ENCODE measurements around the gene CTNNA2. TPM values are rescaled to one million over a fixed set of nuclear protein-coding genes. Genes with fewer than 3 reads are reported as not detected.

The CTNNA2 gene
- total RNA-seq, 1 experiment from 2014 or later = 5.5 TPM

GRCh38 chr2:80136338-80136737 lies 623.5 kb downstream of the CTNNA2 start:
- peaks cover 11 to 25% of the 10 kb centered on the region in 2 experiments for H3K4me1 Mint-ChIP-seq
- Histone ChIP-seq H4K5ac (ENCODE audit: insufficient read length, low read depth, low read length) (no peak overlapping the region), H4K91ac (ENCODE audit: insufficient read length, low read depth, low read length) (no peak overlapping the region), H3K9me3 (ENCODE audit: control insufficient read depth, low read depth, low read length) (no peaks in the 10 kb centered on the region), H3K27ac (ENCODE audit: insufficient read length, low read depth, low read length) (no peak overlapping the region), H3K18ac (ENCODE audit: insufficient read length, low read depth, low read length) (no peak overlapping the region), H2BK20ac (ENCODE audit: low read depth, low read length, poor library complexity, severe bottlenecking) (no peak overlapping the region), H3K23me2 (ENCODE audit: insufficient read length, low read depth, low read length, poor library complexity, severe bottlenecking) (no peaks in the 10 kb centered on the region), H4K8ac (replicated peaks; ENCODE audit: insufficient read length, low read depth, low read length) (no peak overlapping the region), H3K4me2 (ENCODE audit: insufficient read depth, insufficient read length, low read length) (no peak overlapping the region), H2BK5ac (ENCODE audit: insufficient read length, low read length) (no peak overlapping the region), H3T11ph (ENCODE audit: low read length) (no peak overlapping the region), H3K79me2 (ENCODE audit: insufficient read depth, low read length) (no peaks in the 10 kb centered on the region), H3K9ac (ENCODE audit: extremely low read depth, insufficient read length, low read length) (no peak overlapping the region), H3K14ac (ENCODE audit: insufficient read depth, low read length) (no peak overlapping the region), H2BK120ac (ENCODE audit: low read depth, low read length, poor library complexity, severe bottlenecking) (no peak overlapping the region), H2BK12ac (ENCODE audit: insufficient read length, low read depth, low read length) (no peak overlapping the region), H3K79me1 (ENCODE audit: insufficient read depth, low read depth, low read length, poor library complexity, severe bottlenecking) (no peaks in the 10 kb centered on the region), H3K4me1 (ENCODE audit: insufficient read depth, low read length) (peaks cover 8% of the 10 kb centered on the region; the same call in 1 of the 2 replicates), H3K23ac (ENCODE audit: insufficient read length, low read depth, low read length) (no peak overlapping the region), H4K20me1 (ENCODE audit: control insufficient read depth, insufficient read depth, insufficient read length) (no peaks in the 10 kb centered on the region), H3K4ac (ENCODE audit: low read depth, low read length) (no peak overlapping the region), H2AFZ (ENCODE audit: low read length) (no peak overlapping the region), H3K27me3 (ENCODE audit: insufficient read depth, low read length) (no peaks in the 10 kb centered on the region), H2AK5ac (ENCODE audit: insufficient read length, low read length) (no peak overlapping the region), H2BK15ac (ENCODE audit: low read depth, low read length) (no peak overlapping the region), H3K56ac (ENCODE audit: insufficient read length, low read depth, low read length) (no peak overlapping the region)
- peaks cover 22% of the 10 kb centered on the region for H3K27me3 Mint-ChIP-seq (ENCODE audit: low read depth)
- H3K9me3 Mint-ChIP-seq = peaks cover 4 to 6% of the 10 kb centered on the region in 2 experiments; a peak in 3 of 5 replicates
- no CpG with 5 or more reads among the region's 1 CpG for WGBS (ENCODE audit: extremely low coverage, insufficient read length, low lambda C conversion rate)
- H3K36me3 Mint-ChIP-seq (ENCODE audit: insufficient read depth in 1 of 3, low read depth in 3 of 3) = no peaks in the 10 kb centered on the region; a peak in 2 of 7 replicates
- no peak overlapping the region for H3K4me3 Mint-ChIP-seq
- TF ChIP-seq CTCF (conservative IDR thresholded peaks at IDR 0.05) = no peak
- DNase-seq = no peak
- H3K27ac Mint-ChIP-seq = no peak overlapping the region

Measured in H9 (cell line).